IMR-90 (cell line): ENCODE measurements around the gene NUDT15. TPM values are rescaled to one million over a fixed set of nuclear protein-coding genes. Genes with fewer than 3 reads are reported as not detected.
A peak's percentile ranks its signal among the peaks of the same experiment; 100 is the strongest.

Experiments
- ATAC-seq: fragments of 200-7000 bp; cut with Tn5 transposase; 2 replicates; pipeline ENCODE4 v1.9.1; 2020; ENCODE audit warnings: low read depth, mild to moderate bottlenecking, moderate library complexity
- Bru-seq: library from RNA; stranded (reverse); fragments of 400-500 nt; gene quantifications from one replicate; lab custom pipeline; 2021; lab: Mats Ljungman, UMichigan
- BruChase-seq, 2 experiments: library from RNA; stranded (reverse); fragments of 400-500 nt; gene quantifications; one replicate each; lab custom pipeline; 2021; lab: Mats Ljungman, UMichigan
- BruUV-seq: library from RNA; stranded (reverse); fragments of 400-500 nt; replicated peaks from 2 replicates; lab custom pipeline; 2021; lab: Mats Ljungman, UMichigan
- CTCF ChIA-PET: fragments of 300-600 bp; formaldehyde crosslinking; extraction: SDS; loops from one replicate; lab custom pipeline; 2021; ENCODE audit warnings: antibody characterized with exemption; lab: Yijun Ruan, JAX
- POLR2A ChIA-PET: fragments of 300-600 bp; sonication (Branson Sonifier 250); formaldehyde crosslinking; loops from one replicate; lab custom pipeline; 2022; ENCODE audit warnings: antibody characterized with exemption; ENCODE audit not compliant: unreplicated experiment; lab: Charles Lee
- DNase-seq: peaks from one replicate; pipeline ENCODE4 v3.0.0; 2013
- H2AFZ ChIP-seq: replicated peaks from 2 replicates; pipeline ENCODE3; 2013; ENCODE audit warnings: low read length, mild to moderate bottlenecking; ENCODE audit not compliant: poor library complexity
- H2AK5ac ChIP-seq: 2 replicates; pipeline ENCODE4 v1.6.1; 2013; ENCODE audit warnings: low read depth, low read length, inconsistent platforms
- H2AK9ac ChIP-seq: replicated peaks from 2 replicates; pipeline ENCODE3; 2013; ENCODE audit warnings: mild to moderate bottlenecking, low read depth, low read length, moderate library complexity; ENCODE audit not compliant: poor library complexity
- H2BK120ac ChIP-seq: 2 replicates; pipeline ENCODE4 v1.6.1; 2013; ENCODE audit warnings: low read depth, low read length, inconsistent platforms
- H2BK15ac ChIP-seq: 3 replicates; pipeline ENCODE4 v1.6.1; 2013; ENCODE audit warnings: low read depth, low read length, inconsistent platforms
- H2BK20ac ChIP-seq: 2 replicates; pipeline ENCODE4 v1.6.1; 2013; ENCODE audit warnings: low read depth, mild to moderate bottlenecking, inconsistent platforms, low read length, moderate library complexity
- H2BK5ac ChIP-seq: 2 replicates; pipeline ENCODE4 v1.6.1; 2013; ENCODE audit warnings: mild to moderate bottlenecking, low read depth, low read length, inconsistent platforms; ENCODE audit not compliant: poor library complexity, severe bottlenecking
- H3K14ac ChIP-seq: replicated peaks from 2 replicates; pipeline ENCODE4 v1.6.1; 2013; ENCODE audit warnings: low read depth, low read length, inconsistent platforms
- H3K18ac ChIP-seq: 2 replicates; pipeline ENCODE4 v1.6.1; 2013; ENCODE audit warnings: low read depth, low read length, control low read depth
- H3K23ac ChIP-seq: 2 replicates; pipeline ENCODE4 v1.6.1; 2013; ENCODE audit warnings: low read depth, low read length, inconsistent platforms
- H3K27ac ChIP-seq: 2 replicates; pipeline ENCODE4 v1.5.1; 2013; ENCODE audit warnings: mild to moderate bottlenecking, control low read depth, low read length; ENCODE audit not compliant: insufficient read depth
- H3K27me3 ChIP-seq: 2 replicates; pipeline ENCODE4 v1.6.1; 2013; ENCODE audit warnings: low read length; ENCODE audit not compliant: control insufficient read depth, insufficient read depth
- H3K36me3 ChIP-seq: 2 replicates; pipeline ENCODE4 v1.6.1; 2013; ENCODE audit warnings: low read length, mixed read lengths; ENCODE audit not compliant: control insufficient read depth, insufficient read depth
- H3K4ac ChIP-seq: 2 replicates; pipeline ENCODE4 v1.6.1; 2013; ENCODE audit warnings: low read depth, low read length, inconsistent platforms
- H3K4me1 ChIP-seq: 2 replicates; pipeline ENCODE4 v1.6.1; 2013; ENCODE audit warnings: low read length, mixed read lengths; ENCODE audit not compliant: control insufficient read depth, insufficient read depth
- H3K4me2 ChIP-seq: 2 replicates; pipeline ENCODE4 v1.6.1; 2013; ENCODE audit warnings: low read depth, mild to moderate bottlenecking, control low read depth, low read length, moderate library complexity
- H3K4me3 ChIP-seq: 2 replicates; pipeline ENCODE4 v1.5.1; 2013; ENCODE audit warnings: low read depth, mild to moderate bottlenecking, control low read depth, low read length, moderate library complexity; ENCODE audit not compliant: insufficient read depth
- H3K56ac ChIP-seq: 2 replicates; pipeline ENCODE4 v1.6.1; 2013; ENCODE audit warnings: low read length, inconsistent platforms; ENCODE audit not compliant: insufficient read depth; ENCODE audit errors: extremely low read depth
- H3K79me1 ChIP-seq, 2 experiments: 2 replicates each; pipeline ENCODE4 v1.6.1; 2013; ENCODE audit warnings: low read length in 2 of 2, inconsistent platforms in 1 of 2, low read depth in 1 of 2
- H3K9ac ChIP-seq: 2 replicates; pipeline ENCODE4 v1.6.1; 2013; ENCODE audit warnings: low read depth, low read length, control low read depth
- H3K9me1 ChIP-seq: 2 replicates; pipeline ENCODE4 v1.6.1; 2013; ENCODE audit warnings: low read length, inconsistent platforms; ENCODE audit not compliant: insufficient read depth
- H3K9me3 ChIP-seq: 2 replicates; pipeline ENCODE4 v1.6.1; 2013; ENCODE audit warnings: low read length; ENCODE audit not compliant: control insufficient read depth, insufficient read depth
- H4K20me1 ChIP-seq: 2 replicates; pipeline ENCODE4 v1.6.1; 2013; ENCODE audit warnings: low read length, inconsistent platforms; ENCODE audit not compliant: insufficient read depth
- H4K5ac ChIP-seq: 2 replicates; pipeline ENCODE4 v1.6.1; 2013; ENCODE audit warnings: mild to moderate bottlenecking, low read depth, low read length, control low read depth
- H4K8ac ChIP-seq, 2 experiments: 2 replicates each; pipeline ENCODE4 v1.6.1; 2013; ENCODE audit warnings: low read depth in 2 of 2, low read length in 2 of 2, control low read depth in 1 of 2, inconsistent platforms in 1 of 2
- H4K91ac ChIP-seq: 2 replicates; pipeline ENCODE4 v1.6.1; 2013; ENCODE audit warnings: low read depth, low read length, inconsistent platforms; ENCODE audit not compliant: insufficient read depth
- BHLHE40 ChIP-seq: fragments of 150-350 bp; IDR thresholded peaks from 2 replicates; pipeline ENCODE4 v1.6.1; 2016; ENCODE audit warnings: mild to moderate bottlenecking, low read depth, low read length
- CEBPB ChIP-seq: IDR thresholded peaks from 2 replicates; pipeline ENCODE4 v1.6.1; 2012; ENCODE audit warnings: low read depth, low read length, improper control_type of control experiment
- CTCF ChIP-seq: conservative IDR thresholded peaks from 2 replicates; pipeline ENCODE4 v1.5.1; 2012; ENCODE audit warnings: mild to moderate bottlenecking, low read depth, low read length, improper control_type of control experiment
- FOS ChIP-seq: fragments of 150-350 bp; IDR thresholded peaks from 2 replicates; pipeline ENCODE4 v1.6.1; 2016; ENCODE audit warnings: low read depth, low read length
- MAFK ChIP-seq: IDR thresholded peaks from 2 replicates; pipeline ENCODE4 v1.6.1; 2012; ENCODE audit warnings: low read depth, low read length, improper control_type of control experiment
- MAZ ChIP-seq: IDR thresholded peaks from 2 replicates; pipeline ENCODE4 v1.6.1; 2012; ENCODE audit warnings: low read depth, mild to moderate bottlenecking, low read length, improper control_type of control experiment, moderate library complexity, borderline replicate concordance
- NFE2L2 ChIP-seq: fragments of 150-350 bp; IDR thresholded peaks from 2 replicates; pipeline ENCODE4 v1.6.1; 2016; ENCODE audit warnings: low read depth, mild to moderate bottlenecking, low read length
- RAD21 ChIP-seq: IDR thresholded peaks from 2 replicates; pipeline ENCODE4 v1.6.1; 2012; ENCODE audit warnings: low read length, improper control_type of control experiment
- RCOR1 ChIP-seq: IDR thresholded peaks from 2 replicates; pipeline ENCODE4 v1.6.1; 2012; ENCODE audit warnings: mild to moderate bottlenecking, low read length, improper control_type of control experiment; ENCODE audit not compliant: insufficient replicate concordance
- SMC3 ChIP-seq: fragments of 150-350 bp; IDR thresholded peaks from 2 replicates; pipeline ENCODE4 v1.6.1; 2016; ENCODE audit warnings: low read depth, mild to moderate bottlenecking, antibody characterized with exemption, low read length, moderate library complexity
- USF2 ChIP-seq: fragments of 150-350 bp; IDR thresholded peaks from 2 replicates; pipeline ENCODE4 v1.6.1; 2017; ENCODE audit warnings: mild to moderate bottlenecking, antibody characterized with exemption, low read length, low read depth
- WGBS, 2 experiments: methylation state at CpG; one replicate each; pipeline versions ENCODE4 v1.1.5 to v1.1.7; 2013; ENCODE audit warnings: missing lambda C conversion rate in 2 of 2; ENCODE audit not compliant: insufficient read length in 1 of 2; ENCODE audit errors: extremely low coverage in 2 of 2; 5-methylcytosine and 5-hydroxymethylcytosine counted together
- dilution Hi-C: fragments of 300-500 bp; cut with HindIII; formaldehyde crosslinking; loops from one replicate; pipeline ENCODE4 v1.14.3; 2018; ENCODE audit warnings: low sequenced_read_pairs; ENCODE audit not compliant: unreplicated experiment
- in situ Hi-C: fragments of 300-500 bp; cut with MboI; formaldehyde crosslinking; loops from 3 replicates; pipeline ENCODE4 v1.14.3; 2019; ENCODE audit warnings: low sequenced_read_pairs, inconsistent platforms, mixed read lengths
- intact Hi-C: fragments of 100-400 bp; cut with micrococcal nuclease; formaldehyde crosslinking; loops from 2 replicates; pipeline ENCODE4 v1.10.0; 2022
- long read RNA-seq: library from polyadenylated mRNA; unstranded; transcript quantifications from one replicate; pipeline ENCODE4 v2.0.0, GENCODE V29; 2021; ENCODE audit not compliant: unreplicated experiment
- polyA plus RNA-seq, 3 experiments: library from polyadenylated mRNA; depleted of rRNA; stranded (reverse); fragments of >200 nt; gene quantifications; 2 replicates each; pipeline ENCODE4 v1.2.3, GENCODE V29; 2012; ENCODE audit warnings: low replicate concordance in 1 of 3
- total RNA-seq: library from RNA; depleted of rRNA; stranded (reverse); fragments of >200 nt; gene quantifications from 2 replicates; pipeline ENCODE4 v1.2.3, GENCODE V29; 2012; rRNA removed

Gene NUDT15
- total RNA-seq, result 13.1 and 26.7 TPM in 2 replicates
- 11.8 and 14.2 TPM in 2 replicates for polyA plus RNA-seq (2012; rRNA removed)
- 3.3 and 7.0 TPM in 2 replicates for polyA plus RNA-seq (2012; cell fraction: cytosol; rRNA removed)
- polyA plus RNA-seq (2012; cell fraction: nucleus; rRNA removed; ENCODE audit: low replicate concordance), result 0.86 and 3.4 TPM in 2 replicates
- percentile 57 among the genes with signal in this experiment for Bru-seq, nascent RNA
- BruChase-seq, experiment 1, labeled RNA remaining after a 6-hour chase, result percentile 66 among the genes with signal in this experiment
- BruChase-seq, experiment 2, labeled RNA remaining after a 2-hour chase, result percentile 56 among the genes with signal in this experiment
- long read RNA-seq, transcript NUDT15-201 (3 exons, 2,098 nt), result major isoform, 12 of 15 reads
- long read RNA-seq, partial matches to known transcripts, result 3 of 15 reads
- long read RNA-seq, other reads (novel, unspliced or antisense), result 0 of 15 reads

- peak within 1 kb of the TSS; percentile 91 for H2AK9ac ChIP-seq
- peaks cover 3% of the 10 kb centered on the region; the same call in 1 of the 2 replicates for H4K20me1 ChIP-seq
- BruUV-seq, result no TSS peak
- ATAC-seq, result peak; percentile 98
- peak within 1 kb of the TSS; percentile 96 for H3K4ac ChIP-seq
- H2BK15ac ChIP-seq, result peak within 1 kb of the TSS; percentile 24; the same call in 1 of the 3 replicates
- peak within 1 kb of the TSS; percentile 78 for H3K4me3 ChIP-seq
- H3K27me3 ChIP-seq, result no peaks in the 10 kb centered on the region
- H2BK5ac ChIP-seq, result peak within 1 kb of the TSS; percentile 89
- peak; percentile 96 for DNase-seq
- H3K9me1 ChIP-seq, result peaks cover 5% of the 10 kb centered on the region; the same call in 1 of the 2 replicates
- H2AK5ac ChIP-seq, result peak within 1 kb of the TSS; percentile 73
- in situ Hi-C loops (no loop called here), intact Hi-C loops (loop anchor here (5.0 kb wide), 1 partner anchor 730 kb away; no protein-coding TSS in a partner anchor), dilution Hi-C loops (no loop called here)
- H3K27ac ChIP-seq, result peak within 1 kb of the TSS; percentile 91
- peaks cover 10 to 29% of the 10 kb centered on the region in 2 experiments for H3K79me1 ChIP-seq
- H3K9me3 ChIP-seq, result no peaks in the 10 kb centered on the region
- peak within 1 kb of the TSS; percentile 92 to 99 for H4K8ac ChIP-seq
- peak within 1 kb of the TSS; percentile 97 for H3K14ac ChIP-seq
- ChIA-PET POLR2A (no interaction called here), CTCF (interaction anchor here (0.5 to 3.8 kb wide), 6 partner anchors 10 to 568 kb away, joined by 3 to 13 read pairs (median 4); no protein-coding TSS in a partner anchor)
- peak within 1 kb of the TSS; percentile 91 for H3K56ac ChIP-seq
- WGBS, 2 experiments, result 0% methylated on average over 48 of the region's 82 CpGs; no CpG with 5 or more reads in 1 of the 2 experiments
- H3K9ac ChIP-seq, result peak within 1 kb of the TSS; percentile 89
- H4K91ac ChIP-seq, result peak within 1 kb of the TSS; percentile 95
- peak within 1 kb of the TSS; percentile 99 for H2AFZ ChIP-seq
- peaks cover 1% of the 10 kb centered on the region; the same call in 1 of the 2 replicates for H3K36me3 ChIP-seq
- H3K23ac ChIP-seq, result peak within 1 kb of the TSS; percentile 95
- peak within 1 kb of the TSS; percentile 81 for H3K18ac ChIP-seq
- peak within 1 kb of the TSS; percentile 87 for H2BK120ac ChIP-seq
- peak within 1 kb of the TSS; percentile 53; the same call in 1 of the 2 replicates for H2BK20ac ChIP-seq
- peak within 1 kb of the TSS; percentile 94 for H3K4me2 ChIP-seq
- peak within 1 kb of the TSS; percentile 96 for H4K5ac ChIP-seq
- H3K4me1 ChIP-seq, result peaks cover 2% of the 10 kb centered on the region; the same call in 1 of the 2 replicates
- peak; percentile 99 for TF ChIP-seq CTCF
- TF ChIP-seq RAD21, result peak; percentile 48
- TF ChIP-seq FOS, result 0 out of 2 replicates have a peak, but pooled peaks have one; percentile 22
- TF ChIP-seq MAZ, result peak; percentile 5; the same call in 1 of the 2 replicates
- peak; percentile 36; the same call in 1 of the 2 replicates for TF ChIP-seq SMC3
- peak; percentile 3; the same call in 1 of the 2 replicates for TF ChIP-seq NFE2L2
- no peak for TF ChIP-seq USF2
- TF ChIP-seq MAFK, result peak; percentile 49; the same call in 1 of the 2 replicates
- TF ChIP-seq CEBPB, result no peak
- peak; percentile 72; the same call in 1 of the 2 replicates for TF ChIP-seq BHLHE40
- TF ChIP-seq RCOR1, result peak; percentile 17
Observed at GRCh38 chr13:48037346-48038173, at the start of gene NUDT15. NUDT15 (plus strand) TSS chr13:48037726; CDS start chr13:48037747, 21 bp downstream.
